Fibroblast of skin of right biceps (primary cell): ENCODE data around the gene IQGAP2.

Experiments used
- DNase-seq: peaks from one replicate; pipeline ENCODE4 v3.0.0-alpha.2; 2013

Gene IQGAP2

DNA sequence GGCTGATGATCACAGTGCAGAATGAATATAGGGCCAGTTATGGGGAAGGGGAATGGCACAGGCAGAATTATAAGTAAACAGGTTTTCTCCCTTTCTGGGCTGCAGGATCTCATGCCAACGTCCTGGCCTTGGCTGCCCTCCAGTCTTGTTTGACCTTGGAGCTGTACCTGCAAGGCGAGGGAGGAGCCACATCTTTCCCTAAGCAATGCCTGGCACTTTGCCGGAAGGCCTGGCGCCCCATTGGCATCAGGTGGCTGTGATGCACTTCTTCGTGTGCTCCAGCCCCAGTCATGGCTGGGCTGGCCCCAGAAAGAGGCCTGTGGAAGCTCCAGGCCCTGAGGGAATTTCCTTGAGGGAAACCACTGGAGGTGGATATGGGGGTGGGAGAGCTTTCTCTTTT, 16.7 kb upstream of the IQGAP2 start:
- no peak for DNase-seq

DNA sequence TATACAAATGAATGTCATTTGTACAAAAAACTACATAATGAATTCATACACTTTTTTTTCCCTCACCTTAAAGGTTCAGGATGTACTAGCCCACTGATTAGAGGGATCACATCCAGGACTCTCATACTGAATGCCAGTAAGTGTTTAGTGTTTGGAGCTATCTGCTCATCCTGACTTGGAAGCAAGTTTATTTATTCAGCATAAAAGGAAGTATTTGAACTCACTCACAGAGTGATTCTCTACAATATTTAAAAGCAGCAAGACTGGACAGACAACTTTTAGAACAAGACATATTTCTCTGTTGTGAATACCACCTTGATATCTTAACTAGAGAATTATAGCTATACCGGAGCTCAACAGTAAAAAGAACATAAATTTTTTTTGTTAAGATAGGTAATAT, 14.8 kb upstream of the IQGAP2 start:
- no peak for DNase-seq

DNA sequence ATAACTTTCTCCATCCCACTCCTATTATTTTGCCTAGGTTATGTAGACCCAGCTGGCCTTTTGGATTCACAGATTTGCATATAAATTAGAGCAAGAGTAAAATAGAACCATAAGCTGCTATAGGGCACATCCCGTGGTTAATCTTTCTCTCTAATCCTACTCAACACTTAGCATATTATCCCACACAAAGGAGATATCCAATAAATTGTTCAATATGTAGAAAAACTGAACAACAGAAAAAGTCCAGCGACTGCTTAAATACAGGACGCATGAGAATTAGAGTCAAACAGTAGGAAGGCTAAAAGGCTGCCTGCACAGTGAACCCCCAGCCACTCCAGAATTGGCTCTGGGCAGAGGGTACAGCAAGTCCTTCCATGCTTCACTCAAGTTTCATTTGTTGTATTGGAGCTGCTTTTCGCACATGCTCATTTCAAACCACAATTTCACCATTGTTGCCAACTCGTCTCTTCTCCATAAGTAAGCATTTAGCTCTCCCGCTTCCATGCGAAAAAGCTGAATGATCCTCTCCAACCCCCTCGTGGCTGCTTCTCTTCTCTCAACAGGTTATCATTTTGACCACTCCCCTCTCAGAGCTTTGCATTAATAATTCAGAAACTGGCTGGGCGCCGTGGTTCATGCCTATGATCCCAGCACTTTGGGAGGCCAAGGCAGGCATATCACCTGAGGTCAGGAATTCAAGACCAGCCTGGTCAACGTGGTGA, 14.1 kb upstream of the IQGAP2 start:
- DNase-seq = no peak

GRCh38 chr5:76389513-76390154, 13.5 kb upstream of the IQGAP2 start:
- DNase-seq = no peak

- DNase-seq = no peak
These were observed 12.1 kb upstream of the IQGAP2 start for GRCh38 chr5:76391014-76391413.

DNA sequence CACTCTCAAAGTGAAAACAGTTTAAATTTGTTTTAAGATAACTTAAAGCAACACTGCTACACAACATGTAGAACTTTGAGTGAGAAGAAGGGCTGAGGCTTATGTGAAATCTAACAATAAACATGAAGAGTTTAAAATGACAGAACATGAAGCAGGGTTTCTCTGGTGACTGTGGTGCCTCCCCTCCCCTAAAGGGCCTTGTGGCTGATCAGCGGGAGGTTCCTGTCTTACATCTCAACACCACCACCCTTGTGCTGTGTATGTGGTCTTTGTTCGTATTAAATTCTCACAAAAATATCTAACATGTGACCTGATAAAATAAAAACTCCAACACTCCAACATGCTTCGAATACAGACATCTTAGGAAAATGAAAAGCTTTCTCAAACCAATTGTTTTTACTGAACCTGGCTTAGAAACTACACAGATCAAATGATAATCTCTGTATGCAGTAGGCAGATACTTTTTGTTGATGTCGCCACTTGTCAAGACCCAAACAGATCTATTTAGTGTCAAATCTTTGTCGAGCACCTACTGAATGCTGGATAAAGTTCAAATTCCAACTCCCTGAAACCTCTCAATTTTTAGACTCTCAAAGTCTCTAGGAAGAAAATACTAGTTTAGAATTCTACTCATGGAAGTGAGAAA, 9.9 kb upstream of the IQGAP2 start:
- DNase-seq = no peak

DNA sequence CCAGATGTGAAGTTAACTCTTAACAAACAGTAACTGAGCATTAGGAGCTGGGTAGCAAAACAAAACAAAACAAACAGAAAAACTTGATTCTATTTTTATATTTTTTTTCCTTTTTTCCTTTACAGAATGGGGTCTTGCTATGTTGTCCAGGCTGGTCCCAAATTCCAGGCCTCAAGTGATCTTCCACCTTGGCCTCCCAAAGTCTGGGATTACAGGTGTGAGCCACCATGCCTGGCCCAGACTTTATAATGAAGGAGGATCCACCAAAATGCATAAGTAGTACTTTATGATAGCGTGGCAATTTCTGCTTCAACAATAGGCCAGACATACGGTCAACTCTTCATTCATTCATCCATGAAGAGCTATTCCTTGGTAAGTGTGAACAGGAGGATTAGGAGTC, 5.9 kb upstream of the IQGAP2 start:
- DNase-seq = no peak

DNA sequence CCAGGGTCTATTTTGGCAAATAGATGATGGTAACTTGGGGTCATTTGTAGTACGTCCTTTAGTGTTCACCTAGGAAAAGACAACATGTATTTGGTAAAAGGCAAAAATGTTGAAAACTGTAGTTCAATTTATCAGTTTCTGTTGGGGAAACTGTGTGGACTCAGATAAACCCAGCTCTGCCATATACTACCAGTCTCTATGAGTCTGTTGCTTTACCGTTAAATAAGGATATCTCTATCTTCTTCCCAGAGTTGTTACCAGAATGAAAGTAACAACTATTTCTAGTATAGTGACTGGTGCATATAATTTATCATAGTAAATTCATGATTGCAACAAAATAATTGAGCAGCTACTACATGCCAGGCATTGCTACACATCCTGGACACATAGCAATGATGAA, 3.8 kb upstream of the IQGAP2 start:
- no peak for DNase-seq

DNA sequence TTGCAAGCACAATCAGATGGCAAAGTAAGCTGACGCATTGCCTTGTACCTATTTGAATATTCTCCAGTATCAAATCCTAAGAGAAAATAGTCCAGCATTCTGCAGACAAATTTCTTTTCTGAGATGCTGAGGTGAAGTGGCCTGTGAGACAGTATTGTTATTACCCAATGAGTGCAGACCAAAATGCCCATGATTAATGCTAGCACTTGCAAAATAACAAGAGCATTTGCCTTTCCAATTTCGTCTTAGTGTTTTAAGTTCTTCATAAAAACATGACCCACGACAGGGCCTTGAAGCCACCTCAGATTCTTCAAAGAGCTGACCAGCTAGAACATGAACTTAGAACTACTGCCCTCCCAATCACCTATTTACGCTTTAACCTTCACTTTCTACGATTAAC, 2.6 kb upstream of the IQGAP2 start:
- DNase-seq = no peak

- DNase-seq = no peak
These were observed 1.3 kb upstream of the IQGAP2 start for GRCh38 chr5:76401801-76402250.

DNA sequence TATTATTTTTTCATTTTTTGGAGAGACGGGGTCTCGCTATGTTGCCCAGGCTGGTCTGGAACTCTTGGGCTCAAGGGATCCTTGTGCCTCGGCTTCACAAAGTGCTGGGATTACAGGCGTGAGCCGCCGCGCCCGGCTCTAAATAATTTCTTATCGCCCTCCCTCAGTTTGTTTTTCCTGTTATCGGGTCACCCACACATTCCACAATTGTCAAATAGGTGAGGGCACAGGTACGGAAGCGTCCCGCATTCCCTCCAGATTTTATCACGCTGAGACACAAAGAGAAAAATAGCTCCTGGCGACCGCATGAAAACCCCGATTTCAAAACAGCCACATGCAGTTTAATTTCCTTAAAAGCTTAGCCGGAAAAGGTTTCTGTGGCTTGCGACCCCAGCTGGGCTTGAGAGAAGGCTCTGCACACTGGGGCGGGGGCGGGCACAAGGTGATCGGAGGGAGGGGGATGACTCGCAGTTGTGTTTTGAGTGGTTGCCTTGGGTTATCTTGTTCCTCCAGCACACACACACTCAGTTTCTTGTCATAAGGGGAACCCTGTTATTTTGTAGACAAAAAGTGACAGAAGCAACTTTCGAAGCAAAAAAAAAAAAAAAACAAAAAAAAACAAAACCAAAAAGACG, 717 bp upstream of the IQGAP2 start:
- DNase-seq = peak; percentile 10

DNA sequence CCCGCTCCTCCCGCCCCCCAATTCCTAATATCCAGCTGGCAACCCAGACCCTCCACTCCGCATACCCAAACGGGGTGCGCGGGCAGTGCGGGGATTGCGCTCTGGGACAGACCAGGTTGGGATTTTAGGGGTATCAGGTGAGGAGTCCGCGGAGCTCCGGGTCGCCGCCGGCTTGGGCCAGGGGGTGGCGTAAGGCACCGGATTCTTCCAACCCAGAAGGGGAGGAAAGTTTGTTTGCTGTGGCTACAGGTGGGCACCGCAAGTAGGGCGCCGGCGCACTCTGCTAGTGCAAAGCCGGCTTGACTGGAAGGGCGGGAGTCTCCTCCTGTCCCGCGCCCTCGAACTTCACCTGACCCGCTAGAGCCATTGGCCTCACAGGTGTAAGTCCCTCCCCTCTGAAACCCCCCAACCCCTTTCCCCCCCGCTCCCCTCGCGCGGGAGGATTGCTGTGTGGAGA, 709 bp downstream of the IQGAP2 start:
- no peak for DNase-seq

- DNase-seq = no peak
These were observed 1.4 kb downstream of the IQGAP2 start for GRCh38 chr5:76404223-76405211.

- DNase-seq = no peak
These were observed 2.9 kb downstream of the IQGAP2 start for GRCh38 chr5:76406014-76406413.

GRCh38 chr5:76406673-76407072, 3.6 kb downstream of the IQGAP2 start:
- DNase-seq = no peak

DNA sequence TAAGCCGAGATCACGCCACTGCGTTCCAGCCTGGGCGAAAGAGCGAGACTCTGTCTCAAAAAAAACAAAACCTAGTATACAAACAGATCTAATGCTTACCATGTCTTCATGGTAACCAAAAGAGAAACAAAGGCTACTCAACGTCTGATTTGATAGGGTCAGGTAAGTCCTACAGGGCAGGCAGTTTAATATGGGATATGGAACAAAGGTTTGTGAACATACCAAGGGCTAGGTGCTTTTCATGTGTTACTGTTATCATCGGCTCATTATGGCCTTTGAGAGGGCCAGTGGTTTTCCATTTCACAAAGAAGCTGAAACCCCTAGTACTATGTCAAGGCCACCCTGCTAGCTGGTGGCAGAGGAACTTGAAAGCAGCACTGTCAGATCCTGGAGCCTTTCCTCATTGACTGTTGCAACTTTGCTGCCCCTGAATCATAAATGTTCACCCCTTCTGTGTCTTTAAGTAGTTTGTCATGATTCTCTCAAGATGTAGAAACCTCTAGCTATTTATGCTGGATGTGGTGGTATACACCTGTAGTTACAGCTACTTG, 5.1 kb downstream of the IQGAP2 start:
- no peak for DNase-seq

DNA sequence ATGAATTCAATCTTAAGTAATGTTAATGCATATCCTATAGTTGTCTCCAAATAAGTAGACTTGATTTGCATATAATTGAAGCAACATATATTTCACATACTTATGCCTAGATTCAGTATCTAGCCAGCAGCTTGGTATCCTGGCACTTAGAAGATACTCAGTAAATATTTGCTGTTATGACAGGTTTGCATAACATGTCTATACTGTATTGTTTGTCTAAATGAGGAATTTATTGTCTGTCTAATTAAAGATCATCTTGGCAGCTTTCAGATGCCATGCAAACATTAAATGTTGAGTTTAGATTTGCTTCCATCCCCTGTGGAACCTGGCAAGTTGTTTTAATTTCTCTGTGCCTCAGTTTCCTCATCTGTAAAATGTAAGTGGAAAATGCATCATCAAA, 9.4 kb downstream of the IQGAP2 start:
- no peak for DNase-seq

DNA sequence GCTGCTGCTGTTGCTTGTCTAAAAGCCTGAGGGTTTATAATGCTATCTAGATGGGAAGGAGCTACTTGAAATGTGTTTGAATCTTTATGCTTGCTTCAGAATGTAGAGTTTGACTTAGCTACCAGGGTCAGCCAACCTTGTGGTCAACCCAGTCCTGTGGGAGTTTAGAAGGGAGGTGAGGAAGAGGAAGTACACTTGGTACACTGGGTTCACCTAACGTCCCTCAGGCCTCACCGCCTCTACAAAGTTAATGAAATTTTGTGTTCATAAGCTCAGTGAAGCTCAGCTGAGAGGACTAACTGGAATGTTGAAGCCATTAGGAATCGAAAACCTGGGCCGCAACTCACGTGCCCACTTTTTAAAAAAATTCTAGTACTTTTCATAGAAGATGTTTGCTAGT, 10.7 kb downstream of the IQGAP2 start:
- no peak for DNase-seq

DNA sequence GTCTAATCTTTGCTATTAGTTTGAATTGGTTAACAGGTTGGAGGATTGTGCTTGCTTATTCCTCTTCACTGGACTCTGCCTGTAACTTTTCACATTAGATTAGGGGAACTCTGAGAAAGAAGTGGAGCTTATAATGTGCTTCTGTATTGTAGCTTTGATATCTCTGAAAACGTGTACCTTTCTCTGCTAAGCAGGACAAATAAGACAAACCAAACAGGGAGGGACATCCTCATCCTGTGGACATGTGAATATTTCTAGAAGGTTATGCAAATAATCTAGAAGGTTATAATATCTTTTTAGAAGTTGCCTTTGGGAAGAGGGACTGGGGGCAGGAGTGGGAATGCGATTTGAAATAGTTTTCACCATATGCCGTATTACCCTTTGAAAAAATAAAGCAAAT, 11.7 kb downstream of the IQGAP2 start:
- DNase-seq = no peak

GRCh38 chr5:76415855-76416254, 12.8 kb downstream of the IQGAP2 start:
- no peak for DNase-seq

- DNase-seq = no peak
These were observed 16.7 kb downstream of the IQGAP2 start for GRCh38 chr5:76419597-76420298.
